22Rv1 (cell line): ENCODE measurements around the gene IL1R2.
A peak's percentile ranks its signal among the peaks of the same experiment; 100 is the strongest.

Source experiments
- H3K27ac ChIP-seq: fragments of 450-650 bp; 2 replicates; pipeline ENCODE4 v1.5.1; 2017
- ZFX ChIP-seq: fragments of 450-650 bp; IDR thresholded peaks from 2 replicates; pipeline ENCODE4 v1.6.1; 2017; ENCODE audit warnings: antibody characterized with exemption, borderline replicate concordance
- TF ChIP-seq, protein P1 (sequence below): fragments of 450-650 bp; IDR thresholded peaks from 2 replicates; pipeline ENCODE4 v1.5.1; 2017; ENCODE audit warnings: mild to moderate bottlenecking

IL1R2 gene

DNA sequence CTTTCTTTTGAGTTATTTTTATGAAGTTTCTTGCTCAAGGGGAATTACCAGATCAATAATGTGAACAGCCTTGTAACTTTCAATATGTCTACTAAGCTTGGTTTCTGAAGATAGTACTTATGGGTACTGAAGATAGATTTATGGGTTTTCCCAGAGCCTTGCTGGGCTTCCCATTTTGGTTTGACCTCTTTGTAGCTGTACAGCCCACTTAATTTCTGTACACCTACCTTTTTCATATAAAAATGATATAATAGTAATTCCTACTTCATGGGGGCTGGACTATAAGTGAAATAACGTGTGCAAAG lies 22.2 kb downstream of the IL1R2 start:
- TF ChIP-seq, protein P1, sequence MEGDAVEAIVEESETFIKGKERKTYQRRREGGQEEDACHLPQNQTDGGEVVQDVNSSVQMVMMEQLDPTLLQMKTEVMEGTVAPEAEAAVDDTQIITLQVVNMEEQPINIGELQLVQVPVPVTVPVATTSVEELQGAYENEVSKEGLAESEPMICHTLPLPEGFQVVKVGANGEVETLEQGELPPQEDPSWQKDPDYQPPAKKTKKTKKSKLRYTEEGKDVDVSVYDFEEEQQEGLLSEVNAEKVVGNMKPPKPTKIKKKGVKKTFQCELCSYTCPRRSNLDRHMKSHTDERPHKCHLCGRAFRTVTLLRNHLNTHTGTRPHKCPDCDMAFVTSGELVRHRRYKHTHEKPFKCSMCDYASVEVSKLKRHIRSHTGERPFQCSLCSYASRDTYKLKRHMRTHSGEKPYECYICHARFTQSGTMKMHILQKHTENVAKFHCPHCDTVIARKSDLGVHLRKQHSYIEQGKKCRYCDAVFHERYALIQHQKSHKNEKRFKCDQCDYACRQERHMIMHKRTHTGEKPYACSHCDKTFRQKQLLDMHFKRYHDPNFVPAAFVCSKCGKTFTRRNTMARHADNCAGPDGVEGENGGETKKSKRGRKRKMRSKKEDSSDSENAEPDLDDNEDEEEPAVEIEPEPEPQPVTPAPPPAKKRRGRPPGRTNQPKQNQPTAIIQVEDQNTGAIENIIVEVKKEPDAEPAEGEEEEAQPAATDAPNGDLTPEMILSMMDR: no peak
- TF ChIP-seq ZFX: no peak
- no peak overlapping the region for H3K27ac ChIP-seq

DNA sequence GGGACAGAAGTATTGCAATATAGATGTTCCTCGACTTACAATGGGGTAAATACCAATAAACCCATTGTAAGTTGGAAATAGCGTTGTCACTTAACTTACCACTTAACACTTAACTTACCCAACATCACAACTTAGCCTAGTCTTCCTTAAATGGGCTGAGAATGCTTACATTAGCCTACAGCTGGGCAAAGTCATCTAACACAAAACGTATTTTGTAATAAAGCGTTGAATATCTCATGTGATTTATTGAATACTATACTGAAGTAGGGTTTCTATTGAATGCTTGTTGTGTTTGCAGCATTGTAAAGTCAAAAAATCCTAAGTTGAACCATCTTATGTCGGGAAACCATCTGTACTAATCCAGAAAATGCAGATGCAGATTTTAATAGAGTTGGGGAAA lies 23.6 kb downstream of the IL1R2 start:
- H3K27ac ChIP-seq: no peak overlapping the region
- TF ChIP-seq, protein P1: no peak
- TF ChIP-seq ZFX: no peak

DNA sequence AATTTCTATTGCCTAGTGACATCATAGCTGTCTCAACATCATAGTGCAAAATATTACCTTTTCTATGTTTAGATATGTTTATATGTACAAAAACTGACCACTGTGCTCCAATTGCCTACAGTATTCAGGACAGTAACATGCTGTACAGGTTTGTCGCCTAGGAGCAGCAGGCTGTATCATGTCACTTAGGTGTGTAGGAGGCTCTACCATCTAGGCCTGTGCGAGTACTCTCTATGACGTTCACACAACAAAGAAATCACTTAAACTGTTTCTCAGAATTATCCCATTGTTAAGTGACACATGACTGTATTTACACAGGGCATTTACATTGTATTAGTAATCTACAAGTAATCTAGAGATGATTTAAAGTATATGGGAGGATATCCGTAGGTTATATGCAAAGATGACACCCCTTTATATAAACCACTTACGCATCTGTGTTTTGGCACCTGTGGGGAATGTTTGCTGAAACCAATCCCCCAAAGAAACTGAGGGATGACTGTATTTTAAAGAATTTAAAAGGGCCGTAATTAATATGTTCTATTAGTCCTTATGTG lies 24.7 kb downstream of the IL1R2 start:
- TF ChIP-seq, protein P1: no peak
- no peak overlapping the region for H3K27ac ChIP-seq

DNA sequence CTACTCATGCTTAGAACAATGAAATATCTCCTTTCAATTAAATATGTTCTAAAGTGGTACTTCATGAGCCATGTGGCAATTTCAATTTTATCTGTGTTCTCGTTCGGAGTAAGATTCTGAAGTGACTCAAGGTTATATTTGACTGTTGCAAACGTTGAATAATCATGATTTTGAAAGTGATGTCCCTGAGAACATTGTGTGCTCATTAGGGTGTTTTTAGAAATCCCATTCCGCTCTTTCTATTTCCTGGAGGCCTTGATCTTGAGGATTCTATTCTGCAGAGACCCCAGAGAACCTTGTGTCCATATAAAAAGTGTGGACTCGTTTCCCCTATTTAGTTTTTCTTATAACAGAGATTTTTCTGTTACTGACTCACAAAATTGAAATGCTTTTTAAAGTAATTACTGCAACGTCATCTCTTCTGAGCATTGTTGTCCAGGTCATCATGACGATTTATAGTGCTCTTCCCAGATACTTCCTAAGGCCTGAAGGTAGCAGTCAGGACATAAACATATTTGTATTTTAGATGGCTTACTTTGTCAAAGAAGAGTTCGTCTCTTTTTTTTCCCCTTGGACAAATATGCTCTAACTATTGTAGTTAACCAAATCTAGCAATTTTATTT lies 27.2 kb downstream of the IL1R2 start:
- TF ChIP-seq, protein P1: no peak
- TF ChIP-seq ZFX: no peak
- H3K27ac ChIP-seq: no peak overlapping the region

DNA sequence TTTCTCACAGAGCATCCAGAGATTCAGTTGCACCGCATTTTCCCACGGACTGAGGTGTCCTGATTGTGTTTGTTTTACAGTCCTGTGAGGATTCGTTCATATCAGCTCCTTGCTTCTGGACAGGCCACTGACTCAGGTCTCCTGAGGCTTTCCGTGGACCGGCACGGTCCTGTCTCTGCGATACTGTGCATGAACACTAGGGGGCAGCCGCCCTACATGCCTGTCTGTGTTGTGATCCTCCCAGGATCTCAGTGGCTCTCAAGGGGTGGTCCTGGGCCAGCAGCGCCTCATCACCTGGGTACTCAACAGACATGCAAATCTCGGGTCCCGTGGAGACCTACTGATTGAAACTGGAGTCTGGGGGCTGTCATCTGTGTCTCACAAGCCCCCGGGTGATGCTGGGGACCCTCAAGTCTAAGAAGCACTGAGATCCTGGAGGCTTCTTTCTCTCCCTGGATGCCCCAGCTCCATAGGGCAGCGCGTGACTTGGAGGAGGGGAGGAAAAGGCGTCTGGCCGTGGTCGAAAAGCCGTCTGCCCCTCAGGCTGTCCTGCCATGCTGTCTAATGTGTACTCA lies 28.9 kb downstream of the IL1R2 start:
- no peak overlapping the region for H3K27ac ChIP-seq
- TF ChIP-seq, protein P1: peak; percentile 96
- TF ChIP-seq ZFX: no peak

DNA sequence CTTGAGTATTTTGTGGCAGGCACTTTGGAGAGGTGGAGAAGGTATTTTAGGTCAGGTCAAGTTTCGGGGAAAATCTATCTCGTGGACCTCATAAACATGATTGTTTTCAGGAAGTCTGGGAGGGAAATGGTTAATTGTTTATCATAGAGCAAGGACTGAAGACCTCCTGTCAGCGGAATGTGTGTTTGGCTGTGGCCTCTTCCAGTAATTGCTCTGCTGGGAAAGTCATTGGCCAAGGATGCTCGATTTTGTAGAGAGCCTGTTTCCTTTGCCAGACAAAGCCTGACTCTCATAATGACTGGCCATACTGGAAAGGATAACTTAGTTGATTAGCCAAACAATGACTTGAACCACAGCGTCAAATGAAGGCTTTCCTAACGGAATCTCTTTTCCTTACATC lies 30.0 kb downstream of the IL1R2 start:
- H3K27ac ChIP-seq: no peak overlapping the region
- TF ChIP-seq, protein P1: no peak
- no peak for TF ChIP-seq ZFX

DNA sequence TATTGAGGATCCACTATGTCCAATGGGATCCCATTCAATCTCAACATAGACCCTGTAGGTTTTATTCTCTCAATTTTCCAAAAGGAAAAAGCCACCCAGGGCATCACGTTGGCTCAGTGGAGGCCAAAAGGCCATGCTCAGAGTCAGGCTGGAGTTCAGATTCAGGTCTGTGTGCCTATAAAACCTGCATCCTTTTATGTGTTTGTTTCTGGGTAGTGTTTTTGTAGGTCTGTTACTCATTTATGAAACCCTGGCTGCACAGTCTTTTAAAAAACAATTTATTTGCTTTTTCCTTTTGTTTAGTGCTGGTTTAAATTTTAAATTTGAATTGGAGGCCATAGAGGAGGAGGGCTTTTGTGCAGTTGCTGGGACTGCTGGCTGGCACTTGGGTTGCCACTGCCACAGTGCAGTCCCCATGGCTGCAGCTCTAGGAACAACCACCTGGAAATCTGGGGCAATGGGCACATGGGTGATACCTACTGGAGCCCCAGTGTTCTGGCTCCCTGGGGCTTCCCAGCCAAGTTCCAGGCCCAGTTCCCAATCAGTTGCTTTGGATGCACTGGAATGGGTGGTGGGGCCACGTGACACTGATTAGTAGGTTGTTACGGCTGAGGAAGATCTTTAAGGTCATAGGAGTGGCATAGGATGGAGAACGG lies 31.3 kb downstream of the IL1R2 start:
- no peak overlapping the region for H3K27ac ChIP-seq
- TF ChIP-seq ZFX: no peak
- TF ChIP-seq, protein P1: no peak
